GM12878 (cell line): ENCODE results near the gene TSEN54. TPM values are rescaled to one million over a fixed set of nuclear protein-coding genes. Genes with fewer than 3 reads are reported as not detected.

Experiments used
- ATAC-seq: fragments of 200-7000 bp; cut with Tn5 transposase; 3 replicates; pipeline ENCODE4 v1.9.1; 2020; ENCODE audit warnings: mild to moderate bottlenecking, moderate library complexity
- BruUV-seq: library from RNA; stranded (reverse); fragments of 400-500 nt; replicated peaks from 2 replicates; lab custom pipeline; 2021; lab: Mats Ljungman, UMichigan
- CTCF ChIA-PET: fragments of 300-600 bp; sonication (Branson Sonifier 250); formaldehyde crosslinking; extraction: SDS; loops from one replicate; lab custom pipeline; 2021; ENCODE audit warnings: inconsistent platforms; lab: Yijun Ruan, JAX
- POLR2A ChIA-PET: fragments of 350-600 bp; formaldehyde crosslinking; extraction: SDS; loops from one replicate; lab custom pipeline; 2021; ENCODE audit warnings: inconsistent platforms; lab: Charles Lee
- RAD21 ChIA-PET: fragments of 300-600 bp; sonication (Branson Sonifier 250); formaldehyde crosslinking; loops from one replicate; lab custom pipeline; 2023; ENCODE audit warnings: antibody characterized with exemption; ENCODE audit not compliant: unreplicated experiment; lab: Charles Lee
- SMC1A ChIA-PET: fragments of 300-600 bp; sonication (Branson Sonifier 250); formaldehyde crosslinking; loops from one replicate; lab custom pipeline; 2023; ENCODE audit not compliant: unreplicated experiment, uncharacterized antibody; lab: Charles Lee
- DNase-seq: peaks from one replicate; pipeline ENCODE4 v3.0.0-alpha.2; 2011; ENCODE audit warnings: low read depth, low spot score
- FAIRE-seq: peaks from 3 replicates; lab custom pipeline; 2011; peaks lifted over from hg19 to GRCh38; lab: Jason Lieb, UNC
- H2AFZ ChIP-seq: 2 replicates; pipeline ENCODE4 v1.6.0; 2011; ENCODE audit warnings: low read depth, low read length, control low read depth; ENCODE audit not compliant: control insufficient read depth
- H3K27ac ChIP-seq: 2 replicates; pipeline ENCODE4 v1.5.1; 2011; ENCODE audit warnings: control low read depth; ENCODE audit not compliant: control insufficient read depth, insufficient read depth
- H3K27me3 ChIP-seq, 2 experiments: replicated peaks in 1 of 2; 2 replicates each; pipeline versions ENCODE4 v1.6.0 to v1.6.1; 2011; ENCODE audit warnings: low read length in 1 of 2; ENCODE audit not compliant: control insufficient read depth in 2 of 2, insufficient read depth in 2 of 2
- H3K36me3 ChIP-seq, 2 experiments: 2 replicates each; pipeline ENCODE4 v1.5.1; 2011; ENCODE audit warnings: low read length in 1 of 2; ENCODE audit not compliant: control insufficient read depth in 2 of 2, insufficient read depth in 2 of 2
- H3K4me1 ChIP-seq: 2 replicates; pipeline ENCODE4 v1.6.1; 2011; ENCODE audit warnings: mild to moderate bottlenecking, low read length, moderate library complexity, mixed read lengths; ENCODE audit not compliant: control insufficient read depth, insufficient read depth
- H3K4me2 ChIP-seq: 2 replicates; pipeline ENCODE4 v1.6.0; 2011; ENCODE audit warnings: control low read depth; ENCODE audit not compliant: control insufficient read depth, insufficient read depth
- H3K4me3 ChIP-seq: fragments of 200-600 bp; sonication (generic); 2 replicates; pipeline ENCODE4 v1.5.1; 2016
- H3K79me2 ChIP-seq: 2 replicates; pipeline ENCODE4 v1.6.0; 2011; ENCODE audit warnings: low read length; ENCODE audit not compliant: control insufficient read depth, insufficient read depth
- H3K9ac ChIP-seq: 2 replicates; pipeline ENCODE4 v1.8.0; 2011; ENCODE audit warnings: low read length, control low read depth, mixed read lengths; ENCODE audit not compliant: control insufficient read depth, insufficient read depth
- H3K9me3 ChIP-seq: replicated peaks from 3 replicates; pipeline ENCODE4 v1.5.1; 2011; ENCODE audit warnings: mild to moderate bottlenecking, low read length; ENCODE audit not compliant: control insufficient read depth, insufficient read depth
- H4K20me1 ChIP-seq: 2 replicates; pipeline ENCODE4 v1.6.0; 2011; ENCODE audit not compliant: control insufficient read depth, insufficient read depth
- CHD4 ChIP-seq: fragments of 200-600 bp; sonication (generic); IDR thresholded peaks from 2 replicates; pipeline ENCODE4 v1.6.1; 2016; ENCODE audit warnings: mild to moderate bottlenecking
- CREM ChIP-seq: IDR thresholded peaks from 2 replicates; pipeline ENCODE4 v1.6.1; 2014; ENCODE audit warnings: antibody characterized with exemption, low read depth
- E4F1 ChIP-seq: fragments of 450-650 bp; IDR thresholded peaks from 2 replicates; pipeline ENCODE4 v1.6.1; 2018; ENCODE audit warnings: borderline replicate concordance, mild to moderate bottlenecking; ENCODE audit not compliant: partially characterized antibody
- GABPA ChIP-seq: IDR thresholded peaks from 2 replicates; pipeline ENCODE4 v1.6.1; 2014; ENCODE audit warnings: antibody characterized with exemption, low read depth, mild to moderate bottlenecking, inconsistent platforms
- MTA2 ChIP-seq: fragments of 450-650 bp; IDR thresholded peaks from 2 replicates; pipeline ENCODE4 v1.6.1; 2016; ENCODE audit warnings: low read depth, mild to moderate bottlenecking, moderate library complexity
- NBN ChIP-seq: fragments of 450-650 bp; IDR thresholded peaks from 2 replicates; pipeline ENCODE4 v1.6.1; 2016
- NFYB ChIP-seq: IDR thresholded peaks from 2 replicates; pipeline ENCODE4 v1.6.1; 2011; ENCODE audit warnings: low read depth, mild to moderate bottlenecking, low read length, improper control_type of control experiment, moderate library complexity; ENCODE audit not compliant: insufficient read depth
- PML ChIP-seq: IDR thresholded peaks from 2 replicates; pipeline ENCODE4 v1.6.1; 2012; ENCODE audit warnings: low read length, inconsistent platforms
- SIN3A ChIP-seq: IDR thresholded peaks from 2 replicates; pipeline ENCODE4 v1.6.1; 2012; ENCODE audit warnings: low read depth, low read length, improper control_type of control experiment
- ZBED1 ChIP-seq: IDR thresholded peaks from 2 replicates; pipeline ENCODE4 v1.6.1; 2016; ENCODE audit warnings: borderline replicate concordance
- ZBTB11 ChIP-seq: fragments of 450-650 bp; formaldehyde crosslinking; IDR thresholded peaks from 2 replicates; pipeline ENCODE4 v1.5.0; 2022; ENCODE audit warnings: mild to moderate bottlenecking, missing genetic modification characterization
- WGBS: methylation state at CpG from one replicate; pipeline ENCODE4 v1.1.6; 2016; ENCODE audit warnings: low lambda C conversion rate; ENCODE audit not compliant: insufficient replicate concordance, insufficient coverage; ENCODE audit errors: missing lambda C conversion rate; 5-methylcytosine and 5-hydroxymethylcytosine counted together
- in situ Hi-C: fragments of 300-500 bp; cut with MboI; formaldehyde crosslinking; loops from 9 replicates; pipeline ENCODE4 v1.14.3; 2018; ENCODE audit warnings: mixed read lengths
- intact Hi-C: fragments of 100-400 bp; cut with micrococcal nuclease; formaldehyde crosslinking; loops from one replicate; pipeline ENCODE4 v1.14.2; 2022; ENCODE audit not compliant: unreplicated experiment
- polyA plus RNA-seq, 11 experiments: library from polyadenylated mRNA; depleted of rRNA in 4 of 11; unstranded in 6 of 11; stranded (reverse) in 5 of 11; fragments of >200 nt; fragmentation: Nextera tagmentation in 4 of 11; fragmentation: Illumina TruSeq in 1 of 11; extraction: Ambion mirVana in 4 of 11; extraction: Trizol in 1 of 11; gene quantifications; 1 replicate in 1 of 11; 2 replicates in 10 of 11; pipeline versions ENCODE4 v1.2.1 to v1.2.3, GENCODE V29; 2011 to 2016; ENCODE audit warnings: inconsistent platforms in 2 of 11, missing spikeins in 2 of 11, low read depth in 1 of 11
- total RNA-seq, 4 experiments: library from RNA; depleted of rRNA in 3 of 4; stranded (reverse); fragments of >200 nt in 3 of 4; fragmentation: Illumina TruSeq in 1 of 4; extraction: Trizol in 1 of 4; gene quantifications; 2 replicates each; pipeline versions ENCODE4 v1.2.1 to v1.2.3, GENCODE V29; 2013 to 2021
- TF ChIP-seq, protein P1 (sequence below): IDR thresholded peaks from 2 replicates; pipeline ENCODE4 v1.6.1; 2012; ENCODE audit warnings: low read depth, low read length, improper control_type of control experiment
- TF ChIP-seq, protein P2 (sequence below): fragments of 450-650 bp; IDR thresholded peaks from 2 replicates; pipeline ENCODE4 v1.6.1; 2017; ENCODE audit warnings: antibody characterized with exemption, mild to moderate bottlenecking, moderate library complexity
- TF ChIP-seq, protein P3 (sequence below): fragments of 450-650 bp; IDR thresholded peaks from 2 replicates; pipeline ENCODE4 v1.6.1; 2016; ENCODE audit warnings: mild to moderate bottlenecking

The TSEN54 gene
- total and polyA plus RNA-seq, 10 of the 15 experiments (the other 5 are each of a cell fraction or from before 2014, with no cell fraction given) = 7.1 to 48.0 (median 41.1) TPM

GRCh38 chr17:75563063-75563758 lies 46.9 kb downstream of the TSEN54 start:
- RAD21 ChIA-PET = no interaction called here
- CTCF ChIA-PET = interaction anchor here (0.5 kb wide), 1 partner anchor 506 kb away, joined by 5 read pairs; no protein-coding TSS in a partner anchor
- no peak overlapping the region for H2AFZ ChIP-seq
- no peaks in the 10 kb centered on the region for H3K27me3 ChIP-seq
- intact Hi-C loops = no loop called here
- H3K9ac ChIP-seq = no peak overlapping the region
- SMC1A ChIA-PET = no interaction called here
- no peaks in the 10 kb centered on the region for H4K20me1 ChIP-seq
- POLR2A ChIA-PET = no interaction called here
- in situ Hi-C loops = no loop called here
- H3K27ac ChIP-seq = no peak overlapping the region
- peaks cover 9% of the 10 kb centered on the region for H3K4me1 ChIP-seq
- FAIRE-seq (no peak), ATAC-seq (no peak), DNase-seq (no peak)
- H3K4me3 ChIP-seq = no peak overlapping the region
- WGBS = 68% methylated on average over 28 of the region's 28 CpGs
- no TSS peak for BruUV-seq
- H3K4me2 ChIP-seq = no peak overlapping the region
- H3K9me3 ChIP-seq = no peaks in the 10 kb centered on the region
- H3K79me2 ChIP-seq = no peaks in the 10 kb centered on the region
- no peaks in the 10 kb centered on the region for H3K36me3 ChIP-seq
- TF ChIP-seq CREM (no peak), E4F1 (no peak), ZBTB11 (CRISPR knock-in tag) (no peak), NFYB (no peak), GABPA (no peak), SIN3A (no peak), PML (no peak), NBN (no peak), MTA2 (no peak), ZBED1 (no peak), CHD4 (no peak)
- TF ChIP-seq, protein P1, sequence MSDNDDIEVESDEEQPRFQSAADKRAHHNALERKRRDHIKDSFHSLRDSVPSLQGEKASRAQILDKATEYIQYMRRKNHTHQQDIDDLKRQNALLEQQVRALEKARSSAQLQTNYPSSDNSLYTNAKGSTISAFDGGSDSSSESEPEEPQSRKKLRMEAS = no peak
- TF ChIP-seq, protein P2, sequence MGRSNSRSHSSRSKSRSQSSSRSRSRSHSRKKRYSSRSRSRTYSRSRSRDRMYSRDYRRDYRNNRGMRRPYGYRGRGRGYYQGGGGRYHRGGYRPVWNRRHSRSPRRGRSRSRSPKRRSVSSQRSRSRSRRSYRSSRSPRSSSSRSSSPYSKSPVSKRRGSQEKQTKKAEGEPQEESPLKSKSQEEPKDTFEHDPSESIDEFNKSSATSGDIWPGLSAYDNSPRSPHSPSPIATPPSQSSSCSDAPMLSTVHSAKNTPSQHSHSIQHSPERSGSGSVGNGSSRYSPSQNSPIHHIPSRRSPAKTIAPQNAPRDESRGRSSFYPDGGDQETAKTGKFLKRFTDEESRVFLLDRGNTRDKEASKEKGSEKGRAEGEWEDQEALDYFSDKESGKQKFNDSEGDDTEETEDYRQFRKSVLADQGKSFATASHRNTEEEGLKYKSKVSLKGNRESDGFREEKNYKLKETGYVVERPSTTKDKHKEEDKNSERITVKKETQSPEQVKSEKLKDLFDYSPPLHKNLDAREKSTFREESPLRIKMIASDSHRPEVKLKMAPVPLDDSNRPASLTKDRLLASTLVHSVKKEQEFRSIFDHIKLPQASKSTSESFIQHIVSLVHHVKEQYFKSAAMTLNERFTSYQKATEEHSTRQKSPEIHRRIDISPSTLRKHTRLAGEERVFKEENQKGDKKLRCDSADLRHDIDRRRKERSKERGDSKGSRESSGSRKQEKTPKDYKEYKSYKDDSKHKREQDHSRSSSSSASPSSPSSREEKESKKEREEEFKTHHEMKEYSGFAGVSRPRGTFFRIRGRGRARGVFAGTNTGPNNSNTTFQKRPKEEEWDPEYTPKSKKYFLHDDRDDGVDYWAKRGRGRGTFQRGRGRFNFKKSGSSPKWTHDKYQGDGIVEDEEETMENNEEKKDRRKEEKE = no peak
- TF ChIP-seq, protein P3, sequence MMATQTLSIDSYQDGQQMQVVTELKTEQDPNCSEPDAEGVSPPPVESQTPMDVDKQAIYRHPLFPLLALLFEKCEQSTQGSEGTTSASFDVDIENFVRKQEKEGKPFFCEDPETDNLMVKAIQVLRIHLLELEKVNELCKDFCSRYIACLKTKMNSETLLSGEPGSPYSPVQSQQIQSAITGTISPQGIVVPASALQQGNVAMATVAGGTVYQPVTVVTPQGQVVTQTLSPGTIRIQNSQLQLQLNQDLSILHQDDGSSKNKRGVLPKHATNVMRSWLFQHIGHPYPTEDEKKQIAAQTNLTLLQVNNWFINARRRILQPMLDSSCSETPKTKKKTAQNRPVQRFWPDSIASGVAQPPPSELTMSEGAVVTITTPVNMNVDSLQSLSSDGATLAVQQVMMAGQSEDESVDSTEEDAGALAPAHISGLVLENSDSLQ = no peak
